ENCODE data around the gene PSMD1.
A peak's percentile ranks its signal among the peaks of the same experiment; 100 is the strongest.
"Not testable (repeated sequence)": the region's sequence is repeated elsewhere in the genome, so short reads cannot be mapped to it uniquely, and the experiment has no call there.

The PSMD1 gene

DNA sequence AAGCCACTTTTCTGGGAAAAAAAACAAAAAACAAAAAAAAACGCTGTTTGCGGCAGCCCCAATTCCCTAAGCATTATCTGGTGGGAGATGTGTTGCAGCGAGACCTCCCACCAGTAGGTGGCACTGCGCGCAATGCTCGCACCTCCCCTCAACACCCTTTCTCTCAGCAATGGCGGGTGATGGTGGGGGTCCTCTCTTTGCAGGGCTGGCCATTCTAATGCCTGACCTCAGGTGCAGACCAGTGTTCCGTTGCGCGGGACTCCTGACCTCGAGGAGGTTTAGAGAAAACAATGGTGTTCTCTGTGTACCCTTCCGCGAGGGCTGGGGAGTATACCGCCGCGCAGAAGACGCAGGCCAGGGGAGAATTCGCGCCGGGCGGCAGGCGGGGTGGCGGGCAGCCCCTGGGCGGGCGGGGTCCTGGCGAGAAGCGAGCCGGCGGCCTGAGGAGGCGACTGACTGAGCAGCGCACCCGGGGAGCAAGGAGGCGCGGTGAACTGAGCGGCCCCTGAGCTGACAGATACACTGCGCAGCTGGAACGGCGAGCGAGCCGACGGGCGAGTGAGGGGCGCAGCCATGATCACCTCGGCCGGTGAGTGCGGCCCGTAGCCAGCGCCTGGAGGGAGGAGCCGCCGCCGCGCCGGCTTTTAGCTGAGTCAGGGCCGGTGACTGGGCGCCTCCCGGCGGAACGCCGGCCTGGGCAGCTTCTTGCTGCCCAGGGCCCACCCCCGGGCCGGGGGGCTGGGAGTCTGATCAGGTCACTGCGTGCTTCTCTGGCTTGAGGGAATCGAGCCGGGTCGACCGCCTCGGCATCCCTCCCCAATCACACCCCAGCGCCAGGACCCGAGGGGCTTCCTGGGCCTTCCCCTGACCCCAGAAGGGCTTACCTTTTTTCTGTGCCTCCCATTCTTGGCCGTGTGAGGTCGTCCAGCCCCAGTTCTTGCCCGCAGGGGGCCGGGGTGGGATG lies at the start of gene PSMD1:
Gene PSMD1, plus strand, starts transcription at position 415 of the 964 bp plus-strand sequence. Its CDS starts 159 bp downstream, at position 574.
- DNase-seq, result peak; percentile 96

DNA sequence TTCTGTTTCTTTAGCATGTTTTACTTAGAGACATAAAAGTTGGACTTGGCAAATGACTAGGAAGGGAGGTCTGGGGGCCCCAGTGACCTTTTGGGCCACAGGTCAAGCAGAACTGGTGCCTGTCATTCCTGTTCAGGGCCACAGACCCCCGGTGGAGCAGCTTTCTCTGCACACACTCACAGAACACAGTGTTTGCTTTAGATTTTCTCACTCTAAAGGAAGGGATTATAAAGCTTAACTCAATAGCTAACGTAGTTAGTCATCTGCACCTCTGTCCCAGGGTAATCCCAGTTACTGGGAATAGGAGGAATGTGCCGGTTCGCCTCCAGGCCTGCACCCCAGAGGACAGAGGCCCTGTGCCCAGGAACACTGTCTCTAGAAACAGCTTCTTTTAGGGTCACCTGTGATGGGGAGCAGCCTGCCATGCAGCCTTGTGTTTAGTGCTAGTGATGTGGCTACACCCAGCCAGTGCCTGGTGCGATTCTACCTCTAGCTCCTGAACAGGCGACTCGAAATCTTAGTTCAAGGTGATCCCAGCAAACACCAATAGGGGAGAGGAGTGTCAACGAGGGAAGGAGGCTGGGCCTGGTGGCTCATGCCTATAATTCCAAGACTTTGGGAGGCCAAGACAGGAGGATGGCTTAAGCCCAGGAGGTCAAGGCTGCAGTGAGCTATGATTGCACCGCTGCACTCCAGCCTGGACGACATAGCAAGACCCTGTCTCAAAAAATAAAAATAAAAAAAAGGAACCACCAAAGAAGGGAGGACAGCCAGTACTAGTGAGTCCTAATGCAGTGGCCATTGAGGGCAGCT lies 49.2 kb upstream of the PSMD1 start:
- no peak for DNase-seq

DNA sequence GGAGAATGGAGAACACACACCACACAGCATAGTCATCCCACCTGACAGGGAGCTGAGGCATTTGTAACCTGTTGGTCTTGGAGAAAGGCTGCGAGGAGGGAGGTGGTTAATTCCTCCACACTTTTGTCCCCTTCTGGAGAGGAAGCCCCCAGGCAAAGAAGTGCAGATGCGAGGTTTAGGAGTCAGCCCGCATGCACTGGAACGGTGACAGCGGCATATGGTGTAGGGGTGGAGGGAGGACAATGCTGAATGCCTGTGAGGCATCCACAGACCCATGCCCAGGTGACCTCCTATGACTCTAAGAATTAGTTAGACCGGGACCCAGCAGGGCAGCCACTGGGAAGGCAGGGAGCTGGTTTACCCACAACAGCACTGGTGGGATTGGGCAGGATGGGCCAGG lies 48.5 kb upstream of the PSMD1 start:
- no peak for DNase-seq

DNA sequence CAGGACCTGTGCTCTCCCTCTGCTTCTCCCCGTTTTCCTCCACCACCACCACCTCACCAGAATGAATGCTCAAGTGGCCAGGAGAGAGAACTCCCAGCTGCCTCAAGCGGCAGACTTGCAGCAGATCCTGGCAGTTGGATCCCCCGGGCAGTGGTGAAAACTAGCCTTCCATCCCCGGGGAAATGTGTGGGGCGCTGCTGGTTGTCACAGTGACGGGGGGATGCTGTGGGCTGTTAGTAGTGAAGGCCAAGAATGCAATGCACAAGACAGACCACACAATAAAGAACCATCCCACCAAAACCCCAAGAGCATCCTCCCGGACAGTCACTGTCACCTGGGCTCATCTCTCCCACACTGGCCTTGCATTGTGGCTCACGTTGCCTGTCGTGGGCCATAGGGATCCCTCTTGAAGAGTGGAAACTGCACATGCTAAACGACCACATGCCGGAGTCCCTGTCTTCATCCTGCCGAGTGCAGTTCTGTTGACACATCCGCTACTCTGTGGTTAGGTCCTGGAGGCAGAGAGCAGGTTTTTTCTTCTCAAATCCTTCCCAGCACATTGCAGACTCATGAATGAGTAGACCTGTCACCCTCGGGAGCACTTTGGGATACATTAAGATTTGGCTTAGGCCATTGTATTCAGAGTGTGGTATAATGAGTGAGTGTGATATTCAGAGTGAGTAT lies 47.3 kb upstream of the PSMD1 start:
- DNase-seq, result no peak

DNA sequence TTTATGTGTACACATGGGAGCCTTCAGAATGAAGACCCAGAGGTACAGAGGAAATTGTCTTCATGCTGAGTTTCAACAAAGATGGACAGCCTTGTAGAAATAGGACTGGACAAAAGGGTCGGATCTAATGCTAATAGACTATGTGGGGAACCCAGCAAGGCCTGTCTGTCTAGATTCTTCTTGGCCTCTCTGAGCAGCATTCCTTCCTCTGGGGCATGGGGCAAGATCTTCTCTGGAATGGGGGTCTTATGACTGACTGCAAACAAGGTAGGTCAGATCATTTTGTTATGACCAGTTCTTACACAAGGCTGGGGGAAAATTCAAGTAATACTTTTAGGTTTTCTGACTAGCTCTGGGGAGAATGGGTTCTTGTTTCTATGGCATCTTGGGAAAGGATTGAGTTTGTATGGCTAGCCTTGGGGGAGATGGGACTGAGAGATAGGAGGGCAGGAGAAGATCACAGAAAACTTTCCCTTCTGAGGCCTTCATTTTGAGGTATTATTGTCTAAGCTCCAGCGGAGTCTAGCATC lies 46.4 kb upstream of the PSMD1 start:
- no peak for DNase-seq

DNA sequence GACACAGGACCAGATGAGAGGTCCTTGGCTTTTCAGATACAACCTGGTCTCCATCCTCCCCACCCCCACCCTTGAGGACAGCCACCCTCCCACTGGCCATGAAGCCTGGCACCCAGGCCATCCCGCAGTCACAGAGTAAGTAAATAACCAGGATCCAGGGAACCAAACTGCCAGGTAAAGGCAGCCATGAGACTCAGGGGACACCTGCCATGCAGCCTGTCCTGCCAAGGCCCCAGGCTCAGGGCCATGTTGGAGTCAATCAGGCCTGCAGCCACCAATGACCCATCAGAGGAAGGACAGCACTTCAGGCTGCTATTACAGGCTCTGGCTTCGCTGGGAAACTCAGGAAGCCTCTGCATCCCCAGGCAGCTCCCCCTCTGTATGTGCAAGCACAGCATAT lies 45.1 kb upstream of the PSMD1 start:
- no peak for DNase-seq

DNA sequence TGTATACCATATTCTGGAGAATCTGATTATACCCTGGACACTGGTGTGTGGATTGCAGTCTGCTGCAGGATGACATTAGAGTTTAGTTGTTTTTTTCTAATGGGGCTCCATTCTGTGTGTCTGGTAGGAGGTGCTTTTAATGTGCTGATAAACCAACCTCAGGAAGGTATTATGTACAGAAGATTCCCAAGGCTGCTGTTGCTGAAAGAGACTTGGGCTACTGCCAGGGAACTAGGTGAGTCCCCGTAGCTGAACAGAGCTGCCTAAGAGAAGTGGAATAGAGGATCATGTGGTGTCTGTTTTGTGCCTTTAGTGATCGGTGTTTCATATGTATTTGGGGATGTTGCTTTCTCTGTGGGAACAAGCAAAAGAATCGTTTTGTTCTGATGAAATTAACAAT lies 44.2 kb upstream of the PSMD1 start:
- no peak for DNase-seq

DNA sequence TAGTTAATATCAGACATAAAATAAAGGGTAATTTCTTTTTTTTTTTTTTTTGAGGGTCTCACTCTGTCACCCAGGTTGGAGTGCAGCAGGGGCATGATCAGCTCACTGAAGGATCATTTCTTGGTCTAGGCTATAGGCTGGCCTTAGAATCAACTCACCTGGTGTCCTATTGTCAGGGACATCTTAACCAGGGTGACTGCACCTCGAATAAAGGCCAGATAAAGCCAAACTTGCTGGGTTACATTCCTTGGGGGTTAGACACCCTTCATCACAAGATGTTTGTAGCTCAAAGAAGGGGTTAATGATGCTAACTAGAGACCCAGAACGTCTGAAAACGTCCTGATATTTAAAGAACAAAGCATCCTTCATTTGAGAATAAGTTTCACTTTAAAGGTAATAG lies 42.8 kb upstream of the PSMD1 start:
- DNase-seq, result no peak

DNA sequence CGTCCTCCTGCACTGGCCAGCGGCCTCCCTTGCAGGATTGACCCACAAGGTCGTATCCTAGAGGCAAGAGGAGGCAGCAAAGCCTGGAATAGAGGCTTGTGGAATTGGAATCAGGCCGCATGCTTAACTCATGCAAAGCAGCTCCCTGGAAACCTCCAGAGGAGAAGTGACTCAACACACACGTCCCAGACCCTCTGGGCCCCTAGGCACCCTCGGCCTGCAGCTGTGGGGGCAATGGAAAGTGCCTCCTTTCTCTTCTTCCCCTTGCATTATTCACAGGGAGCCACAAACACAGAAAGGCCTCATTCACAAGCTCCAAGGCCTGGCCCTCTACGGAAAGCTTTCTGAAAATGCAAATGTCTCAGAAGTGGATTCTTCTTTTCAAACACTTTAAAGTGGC lies 41.2 kb upstream of the PSMD1 start:
- no peak for DNase-seq

DNA sequence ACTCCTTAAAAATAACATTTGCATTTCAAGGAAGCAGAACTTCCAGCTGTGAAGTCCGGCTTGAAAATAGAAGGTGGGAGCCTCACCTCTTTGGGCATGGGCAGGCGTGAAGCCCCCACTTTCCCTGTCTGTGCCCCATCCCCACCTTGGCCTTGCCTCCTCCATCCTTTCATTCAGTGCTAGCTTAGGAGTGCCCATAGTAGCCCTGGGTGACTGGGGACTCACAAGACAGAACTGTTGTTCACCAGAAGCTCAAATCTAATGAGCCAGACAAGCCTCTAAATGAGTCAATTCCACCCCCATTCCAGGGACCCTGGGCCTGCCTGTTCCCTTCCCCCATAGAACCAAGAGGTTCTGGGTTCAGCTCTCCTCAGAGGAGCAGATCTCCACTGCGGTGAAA lies 40.7 kb upstream of the PSMD1 start:
- DNase-seq, result no peak

DNA sequence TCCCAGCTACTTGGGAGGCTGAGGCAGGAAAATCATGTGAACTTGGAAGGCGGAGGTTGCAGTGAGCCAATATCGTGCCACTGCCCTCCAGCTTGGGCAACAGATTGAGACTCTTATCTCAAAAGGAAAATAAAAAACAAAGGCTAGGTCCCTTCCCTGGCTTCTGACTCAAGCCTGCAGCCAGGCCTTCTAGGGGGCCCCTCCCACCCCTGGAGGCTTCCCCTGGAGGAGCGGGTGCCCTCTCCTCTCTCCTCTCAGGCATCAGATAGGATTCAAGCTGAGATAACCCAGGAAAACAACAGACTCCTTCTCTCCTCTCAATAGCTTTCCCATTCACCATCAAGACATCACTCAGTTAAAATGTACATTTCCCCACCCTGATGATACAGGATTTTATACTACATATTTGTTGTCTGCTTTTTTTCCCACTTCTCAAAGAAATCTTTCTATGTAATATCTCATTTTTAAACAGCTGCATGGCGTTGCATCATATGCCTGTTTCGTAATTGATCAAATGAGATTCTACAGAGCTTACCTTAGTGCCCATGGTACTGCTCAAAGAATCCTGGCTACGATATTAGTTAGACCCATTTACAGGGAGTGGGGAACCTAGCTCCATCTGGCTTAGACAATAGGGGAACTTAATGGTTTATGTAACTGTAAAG lies 40.0 kb upstream of the PSMD1 start:
- DNase-seq, result no peak

DNA sequence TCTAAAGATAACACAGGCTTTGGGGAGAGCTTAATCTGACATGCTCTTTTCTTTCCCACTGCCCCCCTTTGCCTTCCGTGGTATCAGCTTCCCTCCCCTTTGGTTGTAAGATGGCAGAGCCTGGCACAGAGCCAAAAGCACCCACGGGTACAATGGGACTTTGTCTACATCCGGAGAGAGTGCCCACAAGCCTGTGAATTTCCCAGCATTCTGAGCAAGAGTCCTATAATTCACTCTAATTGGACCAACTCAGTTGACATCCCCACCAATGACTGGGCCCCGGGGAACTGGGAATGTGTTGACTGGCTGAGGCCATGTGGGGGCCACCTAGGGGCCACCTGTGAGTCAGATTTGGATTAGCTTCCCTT lies 39.5 kb upstream of the PSMD1 start:
- DNase-seq, result no peak

DNA sequence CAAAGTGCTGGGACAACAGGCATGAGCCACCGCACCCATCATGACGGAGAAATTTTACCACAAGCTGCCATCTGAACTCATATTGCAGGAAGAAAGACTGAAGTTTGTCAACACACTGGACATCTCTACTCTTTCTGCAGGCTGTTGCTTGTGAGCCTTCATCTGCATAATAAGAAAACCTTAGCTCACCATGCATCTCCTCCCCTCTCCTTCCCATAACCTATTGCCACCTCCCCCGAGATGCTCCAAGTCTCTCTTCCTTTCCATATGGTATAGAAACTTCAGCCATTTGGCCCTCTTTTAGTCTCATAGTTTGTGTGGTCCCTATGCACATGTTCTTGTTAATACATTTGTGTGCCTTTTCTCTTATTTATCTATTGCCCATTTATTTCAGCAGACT lies 38.5 kb upstream of the PSMD1 start:
- no peak for DNase-seq

DNA sequence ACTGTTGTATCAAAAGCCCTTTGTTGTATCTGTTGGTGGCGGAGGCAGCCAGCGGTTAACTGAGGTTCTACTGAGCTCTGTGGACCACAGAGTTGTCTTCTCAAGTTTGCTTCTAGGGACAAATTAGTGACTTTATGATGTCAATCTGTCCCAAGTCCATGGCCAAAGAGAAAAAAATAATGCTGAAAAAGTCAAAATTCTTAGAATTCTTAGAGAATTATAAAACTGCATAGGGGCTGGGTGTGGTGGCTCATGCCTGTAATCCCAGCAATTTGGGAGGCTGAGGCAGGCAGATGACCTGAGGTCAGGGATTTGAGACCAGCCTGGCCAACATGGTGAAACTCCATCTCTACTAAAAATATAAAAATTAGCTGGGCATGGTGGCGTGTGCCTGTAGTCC lies 31.6 kb upstream of the PSMD1 start:
- not testable (repeated sequence) for DNase-seq

DNA sequence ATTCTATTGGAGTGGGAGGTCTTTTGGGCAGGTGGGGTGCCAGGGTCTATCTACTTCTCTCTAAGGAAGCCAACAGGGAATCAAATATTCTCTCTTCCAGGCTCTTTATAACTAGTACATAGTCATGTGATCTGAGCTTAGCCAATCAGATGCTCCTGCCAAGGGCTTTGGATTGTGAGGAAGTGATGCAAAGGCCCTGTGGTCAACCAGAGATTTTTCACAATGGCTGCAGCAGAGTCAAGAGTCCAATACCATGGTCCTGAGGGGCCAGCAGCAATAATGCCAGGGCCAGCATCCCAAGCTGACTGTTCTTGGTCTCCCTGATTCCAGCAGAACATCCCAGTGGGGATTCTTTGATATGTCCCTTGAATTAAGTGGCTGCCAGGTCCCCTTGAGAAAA lies 27.8 kb upstream of the PSMD1 start:
- no peak for DNase-seq

DNA sequence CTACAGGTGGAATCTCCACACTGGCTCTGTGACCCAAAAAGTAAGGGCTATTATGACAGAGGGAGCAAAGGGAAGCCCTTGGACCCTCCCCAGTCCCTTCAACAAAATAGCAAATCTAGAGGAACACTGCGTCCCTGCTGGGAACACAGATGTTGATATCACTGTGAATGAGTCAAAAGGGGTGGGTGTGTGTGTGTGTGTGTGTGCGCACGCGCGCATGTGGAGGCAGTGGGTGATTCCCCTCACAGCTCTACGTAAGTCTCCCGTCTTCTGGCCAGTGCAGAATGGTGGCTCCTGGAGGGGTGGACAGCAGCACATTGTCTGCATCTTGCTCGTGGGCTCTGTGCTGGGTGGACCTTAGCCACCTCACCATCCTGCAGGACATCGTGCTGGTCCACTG lies 27.1 kb upstream of the PSMD1 start:
- no peak for DNase-seq

DNA sequence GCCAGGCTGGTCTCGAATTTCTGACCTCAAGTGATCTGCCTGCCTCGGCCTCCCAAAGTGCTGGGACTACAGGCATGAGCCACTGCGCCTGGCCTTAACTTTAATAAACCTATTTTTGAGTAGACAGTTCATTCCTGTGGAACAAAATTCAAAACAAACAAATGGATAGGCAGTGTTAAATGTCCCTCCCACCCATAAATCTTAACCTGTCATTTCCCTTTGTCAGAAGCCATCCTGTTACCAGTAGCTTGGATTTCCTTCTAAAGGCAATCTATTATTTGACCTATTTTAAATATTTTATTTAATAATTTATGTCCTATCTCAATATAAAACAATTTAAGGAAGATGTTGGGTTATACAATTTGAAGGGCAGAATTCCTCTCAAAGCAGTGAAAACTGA lies 25.9 kb upstream of the PSMD1 start:
- DNase-seq, result no peak

DNA sequence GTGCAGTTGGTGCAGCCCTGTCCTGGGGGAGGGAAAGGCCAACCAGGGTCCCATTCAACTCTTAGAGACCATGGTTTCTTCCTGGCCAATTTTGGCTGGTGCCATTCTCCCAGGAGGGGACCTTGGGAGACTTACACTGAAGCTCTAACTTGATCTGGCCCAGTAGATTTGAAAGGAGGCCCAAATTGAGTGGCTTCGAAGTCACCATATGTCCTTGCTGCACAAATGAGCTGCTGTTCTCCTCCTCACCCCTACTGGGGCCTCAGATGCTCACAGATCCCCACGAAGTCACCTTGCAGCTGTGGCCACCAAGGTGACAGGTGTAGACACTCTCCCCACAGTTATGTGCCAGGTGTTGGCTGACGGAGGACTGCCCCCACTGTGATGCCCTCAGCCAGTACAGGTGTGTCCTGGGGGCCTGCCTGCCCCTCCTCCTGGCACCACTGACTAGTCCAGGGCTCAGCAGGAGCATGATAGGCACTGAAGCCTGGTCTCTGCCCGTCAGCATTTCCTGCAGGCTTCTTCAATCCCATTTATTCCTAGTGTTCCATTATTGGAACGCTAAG lies 24.0 kb upstream of the PSMD1 start:
- no peak for DNase-seq

DNA sequence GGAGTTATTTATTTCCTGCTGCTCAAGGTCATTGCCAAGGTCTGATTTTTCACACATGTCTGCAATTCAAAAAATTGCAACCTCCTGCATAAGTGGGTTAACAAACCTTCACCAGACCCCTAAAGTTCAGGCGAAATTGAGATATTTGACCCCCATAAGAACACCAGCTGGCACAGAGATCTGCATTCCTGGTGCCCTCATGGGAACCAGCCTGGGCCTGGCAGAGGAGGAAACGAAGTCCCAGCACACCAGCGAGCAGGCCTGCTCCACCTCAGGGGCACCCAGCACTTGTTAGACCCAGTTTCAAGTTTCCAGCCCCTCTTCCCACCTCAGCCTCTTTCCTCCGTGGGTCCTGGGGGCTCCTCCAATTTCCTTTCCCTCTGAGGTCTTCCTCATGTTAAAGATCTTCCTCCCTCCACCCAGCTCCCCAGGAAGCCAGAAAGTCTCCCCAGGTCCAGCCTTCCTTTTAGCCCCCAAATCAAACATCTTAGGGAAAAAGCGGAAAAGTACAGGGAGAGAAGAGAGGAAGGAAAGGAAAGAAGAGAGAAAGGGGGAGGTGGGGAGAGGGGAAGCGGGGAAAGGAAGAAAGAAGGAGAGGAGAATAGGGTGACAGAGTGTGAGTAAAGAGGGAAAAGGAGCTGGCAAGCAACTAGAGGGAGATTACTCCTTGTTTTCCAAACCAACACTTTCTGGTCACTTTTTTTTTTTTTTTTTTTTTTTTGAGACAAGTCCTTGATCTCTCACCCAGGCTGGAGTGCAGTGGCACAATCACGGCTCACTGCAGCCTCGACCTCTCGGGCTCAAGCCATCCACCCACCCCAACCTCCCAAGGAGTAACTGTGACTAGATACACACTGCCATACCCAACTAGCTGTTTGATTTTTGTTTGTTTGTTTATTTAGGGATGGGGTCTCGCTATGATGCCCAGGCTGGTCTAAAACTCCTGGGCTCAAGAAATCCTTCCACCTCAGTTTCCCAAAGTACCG lies 23.2 kb upstream of the PSMD1 start:
- DNase-seq, result no peak

DNA sequence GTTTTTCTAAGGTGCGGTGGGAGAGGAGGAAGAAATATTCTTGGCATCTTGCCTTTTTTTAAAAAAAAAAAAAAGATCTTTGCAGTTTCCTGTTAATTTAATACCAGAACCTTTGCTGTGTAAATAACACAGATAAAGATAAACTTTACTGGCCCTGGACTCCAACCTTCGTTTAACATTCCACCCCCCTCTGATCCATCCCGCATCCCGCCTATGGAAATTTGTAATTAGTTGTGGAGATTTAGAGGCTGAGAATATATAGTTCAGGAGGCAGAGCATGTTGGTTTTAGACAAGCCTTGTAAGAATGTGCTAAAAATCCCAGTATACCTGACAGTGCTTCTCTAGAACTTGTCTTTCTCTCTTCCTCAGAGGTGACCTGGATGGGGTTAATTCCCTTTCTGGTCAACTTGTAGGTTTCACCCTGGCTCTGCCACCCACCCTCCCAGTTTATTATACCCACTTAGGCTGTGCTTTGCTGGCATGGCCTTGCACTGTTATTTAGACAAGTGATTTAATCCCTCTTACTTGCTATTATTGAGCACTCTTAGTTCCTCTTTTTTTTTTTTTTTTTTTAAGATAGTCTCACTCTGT lies 22.3 kb upstream of the PSMD1 start:
- no peak for DNase-seq

DNA sequence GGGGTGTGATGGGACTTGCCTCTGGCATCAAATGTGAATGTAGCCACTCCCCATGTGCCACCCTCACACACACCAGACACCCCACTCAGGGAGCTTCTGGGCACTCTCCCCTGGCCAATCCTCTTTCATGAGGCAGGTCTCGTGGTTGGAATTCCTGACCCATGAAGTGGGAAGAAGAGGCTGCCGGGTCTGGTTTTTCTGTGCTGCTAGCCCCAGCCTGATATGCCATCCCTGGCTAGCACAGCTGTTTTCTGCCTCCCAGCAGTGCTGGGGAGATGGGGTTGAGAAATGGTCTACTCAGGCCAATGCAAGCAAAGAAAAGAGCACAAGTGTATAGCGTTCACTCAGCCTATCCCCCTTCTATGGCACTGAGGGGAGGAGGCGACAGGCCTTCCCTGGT lies 20.5 kb upstream of the PSMD1 start:
- DNase-seq, result no peak
